Stimulated activated CD8-positive, alpha-beta memory T cell treated with anti-CD3 and anti-CD28 coated beads, Interleukin-15, amount 100 ng/mL, for 4 hours (primary cell): ENCODE data around the gene SORCS2.

Experiments
- DNase-seq, 2 donors: peaks; one replicate each; pipeline ENCODE4 v3.0.0-alpha.2; 2020; ENCODE audit warnings: low read depth in 2 of 2

Gene SORCS2

GRCh38 chr4:7689773-7690693, 497.7 kb downstream of the SORCS2 start:
- DNase-seq, result no peak

- no peak for DNase-seq
Measured at GRCh38 chr4:7691061-7691460, 498.7 kb downstream of the SORCS2 start.

GRCh38 chr4:7691982-7692381, 499.6 kb downstream of the SORCS2 start:
- no peak for DNase-seq

GRCh38 chr4:7692451-7693236, 500.3 kb downstream of the SORCS2 start:
- no peak for DNase-seq

GRCh38 chr4:7693237-7693608, 500.9 kb downstream of the SORCS2 start:
- DNase-seq, result no peak

- DNase-seq, result no peak
Measured at GRCh38 chr4:7693711-7694110, 501.4 kb downstream of the SORCS2 start.

- DNase-seq, result no peak
Measured at GRCh38 chr4:7694324-7694723, 502.0 kb downstream of the SORCS2 start.

- DNase-seq, result no peak
Measured at GRCh38 chr4:7697343-7697742, 505.0 kb downstream of the SORCS2 start.

GRCh38 chr4:7697821-7698220, 505.5 kb downstream of the SORCS2 start:
- no peak for DNase-seq

- DNase-seq, result no peak
Measured at GRCh38 chr4:7698584-7698983, 506.2 kb downstream of the SORCS2 start.

GRCh38 chr4:7699031-7699430, 506.7 kb downstream of the SORCS2 start:
- DNase-seq, result no peak

GRCh38 chr4:7699825-7700224, 507.5 kb downstream of the SORCS2 start:
- no peak for DNase-seq

- no peak for DNase-seq
Measured at GRCh38 chr4:7700665-7701064, 508.3 kb downstream of the SORCS2 start.

- DNase-seq, result no peak
Measured at GRCh38 chr4:7701866-7702649, 509.7 kb downstream of the SORCS2 start.

- DNase-seq, result no peak
Measured at GRCh38 chr4:7703688-7704087, 511.4 kb downstream of the SORCS2 start.

GRCh38 chr4:7704091-7704490, 511.8 kb downstream of the SORCS2 start:
- no peak for DNase-seq

GRCh38 chr4:7704625-7705024, 512.3 kb downstream of the SORCS2 start:
- no peak for DNase-seq

- no peak for DNase-seq
Measured at GRCh38 chr4:7705062-7705461, 512.7 kb downstream of the SORCS2 start.

GRCh38 chr4:7705593-7705992, 513.3 kb downstream of the SORCS2 start:
- DNase-seq, result no peak

GRCh38 chr4:7708238-7708637, 515.9 kb downstream of the SORCS2 start:
- DNase-seq, result no peak

GRCh38 chr4:7708981-7709380, 516.6 kb downstream of the SORCS2 start:
- DNase-seq, result no peak

GRCh38 chr4:7709431-7709830, 517.1 kb downstream of the SORCS2 start:
- DNase-seq, result no peak
